ENCODE measurements around the gene VWA5A.
"Not testable (repeated sequence)": the region's sequence is repeated elsewhere in the genome, so short reads cannot be mapped to it uniquely, and the experiment has no call there.

VWA5A gene

GRCh38 chr11:124150684-124151083, 35.4 kb downstream of the VWA5A start:
- DNase-seq (ENCODE audit: low spot score) = no peak
- TF ChIP-seq, protein P1, sequence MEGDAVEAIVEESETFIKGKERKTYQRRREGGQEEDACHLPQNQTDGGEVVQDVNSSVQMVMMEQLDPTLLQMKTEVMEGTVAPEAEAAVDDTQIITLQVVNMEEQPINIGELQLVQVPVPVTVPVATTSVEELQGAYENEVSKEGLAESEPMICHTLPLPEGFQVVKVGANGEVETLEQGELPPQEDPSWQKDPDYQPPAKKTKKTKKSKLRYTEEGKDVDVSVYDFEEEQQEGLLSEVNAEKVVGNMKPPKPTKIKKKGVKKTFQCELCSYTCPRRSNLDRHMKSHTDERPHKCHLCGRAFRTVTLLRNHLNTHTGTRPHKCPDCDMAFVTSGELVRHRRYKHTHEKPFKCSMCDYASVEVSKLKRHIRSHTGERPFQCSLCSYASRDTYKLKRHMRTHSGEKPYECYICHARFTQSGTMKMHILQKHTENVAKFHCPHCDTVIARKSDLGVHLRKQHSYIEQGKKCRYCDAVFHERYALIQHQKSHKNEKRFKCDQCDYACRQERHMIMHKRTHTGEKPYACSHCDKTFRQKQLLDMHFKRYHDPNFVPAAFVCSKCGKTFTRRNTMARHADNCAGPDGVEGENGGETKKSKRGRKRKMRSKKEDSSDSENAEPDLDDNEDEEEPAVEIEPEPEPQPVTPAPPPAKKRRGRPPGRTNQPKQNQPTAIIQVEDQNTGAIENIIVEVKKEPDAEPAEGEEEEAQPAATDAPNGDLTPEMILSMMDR (IDR thresholded peaks at IDR 0.05; ENCODE audit: extremely low read depth, missing control alignments) = no peak

DNA sequence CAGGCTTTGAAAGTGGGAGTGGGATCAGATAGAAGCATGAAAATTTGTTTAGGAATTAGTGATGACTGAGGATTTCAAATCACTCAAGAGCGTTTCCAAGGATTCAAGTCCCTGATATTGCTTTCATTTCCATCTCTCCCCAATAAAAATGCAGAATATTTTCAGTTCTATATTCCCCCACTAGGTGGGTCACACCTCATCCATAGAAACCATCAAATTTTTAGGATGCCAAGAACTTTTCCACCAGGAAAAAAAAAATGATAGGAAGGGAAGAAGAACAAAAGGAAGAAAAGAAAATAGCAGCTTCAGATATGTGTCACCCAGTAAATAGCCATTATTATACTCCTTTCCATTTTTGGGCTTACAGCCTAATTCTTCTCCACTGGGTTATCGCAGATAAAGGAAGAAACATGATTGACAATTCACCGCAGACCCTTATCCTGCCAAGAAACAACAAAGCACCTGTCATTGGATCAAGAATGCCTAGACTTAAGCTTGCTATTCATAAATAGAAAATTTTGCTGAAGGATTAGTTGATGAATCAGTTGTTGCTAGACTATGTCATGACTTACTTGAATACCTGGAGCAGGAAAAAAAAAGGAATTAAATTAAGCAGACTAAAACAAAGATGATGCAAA, 37.6 kb downstream of the VWA5A start:
- TF ChIP-seq, protein P1 (IDR thresholded peaks at IDR 0.05; ENCODE audit: extremely low read depth, missing control alignments) = no peak
- no peak for DNase-seq (ENCODE audit: low spot score)

GRCh38 chr11:124153821-124154220, 38.6 kb downstream of the VWA5A start:
- TF ChIP-seq, protein P1 (IDR thresholded peaks at IDR 0.05; ENCODE audit: extremely low read depth, missing control alignments) = no peak
- no peak for DNase-seq (ENCODE audit: low spot score)

DNA sequence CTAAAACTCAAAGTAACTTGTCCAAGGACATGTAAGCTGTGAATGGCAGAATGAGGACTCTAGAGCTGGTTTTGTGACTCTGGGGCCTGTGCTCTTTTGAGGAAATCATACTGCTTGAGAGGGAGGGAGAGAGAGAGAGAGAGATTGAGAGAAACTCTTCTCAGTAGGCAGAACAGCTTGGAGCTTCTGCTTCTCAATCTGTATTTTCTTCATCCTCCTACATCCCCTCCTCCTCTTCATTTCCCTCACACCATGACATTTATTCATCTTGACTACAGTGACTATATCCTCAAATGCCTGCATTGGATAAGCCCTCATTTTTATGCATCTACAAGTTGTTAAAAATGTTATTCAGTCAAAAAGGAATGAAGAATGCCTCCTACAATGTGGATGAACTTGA, 44.2 kb downstream of the VWA5A start:
- DNase-seq (ENCODE audit: low spot score) = no peak
- TF ChIP-seq, protein P1 (IDR thresholded peaks at IDR 0.05; ENCODE audit: extremely low read depth, missing control alignments) = no peak

GRCh38 chr11:124160986-124161385, 45.7 kb downstream of the VWA5A start:
- TF ChIP-seq, protein P1 (IDR thresholded peaks at IDR 0.05; ENCODE audit: extremely low read depth, missing control alignments) = no peak
- DNase-seq (ENCODE audit: low spot score) = no peak

DNA sequence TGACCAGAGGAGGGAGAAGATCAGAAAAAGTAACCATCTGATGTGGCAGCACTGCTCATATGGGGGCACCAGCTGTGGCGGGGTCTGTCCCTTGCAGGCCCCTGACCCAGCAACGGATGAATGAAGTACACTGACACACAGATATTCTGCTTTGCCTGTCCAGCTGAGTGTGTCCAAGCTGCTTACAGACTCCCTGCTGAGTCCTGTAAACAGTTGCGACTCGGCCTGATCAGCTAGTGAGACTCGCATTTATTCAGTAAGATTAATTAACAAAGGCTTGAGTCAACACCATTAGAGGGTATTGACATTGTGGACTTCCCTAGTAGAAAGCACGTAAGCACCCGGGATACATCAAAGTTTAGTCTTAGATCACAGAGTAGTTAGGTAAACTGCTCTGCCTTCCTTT, 52.6 kb downstream of the VWA5A start:
- TF ChIP-seq, protein P1 (IDR thresholded peaks at IDR 0.05; ENCODE audit: extremely low read depth, missing control alignments) = no peak
- no peak for DNase-seq (ENCODE audit: low spot score)

DNA sequence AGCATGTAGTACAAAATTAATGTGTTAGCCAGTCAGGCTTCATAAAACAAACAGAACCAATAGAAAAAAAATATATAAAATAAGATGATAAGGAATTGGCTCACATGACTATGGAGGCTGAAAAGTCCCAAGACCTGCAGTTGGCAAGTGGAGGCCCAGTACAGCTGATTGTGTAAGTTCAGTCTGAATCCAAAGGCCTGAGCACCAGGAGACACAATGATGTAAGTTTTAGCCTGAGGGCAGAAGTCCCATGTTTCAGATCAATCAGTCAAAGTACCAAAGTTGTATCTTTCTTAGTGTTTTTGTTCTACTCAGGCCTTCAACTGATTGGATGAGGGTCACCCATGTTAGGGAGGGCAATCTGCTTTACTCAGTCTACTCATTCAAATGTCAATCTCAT, 53.5 kb downstream of the VWA5A start:
- TF ChIP-seq, protein P1 (IDR thresholded peaks at IDR 0.05; ENCODE audit: extremely low read depth, missing control alignments) = no peak
- DNase-seq (ENCODE audit: low spot score) = no peak

DNA sequence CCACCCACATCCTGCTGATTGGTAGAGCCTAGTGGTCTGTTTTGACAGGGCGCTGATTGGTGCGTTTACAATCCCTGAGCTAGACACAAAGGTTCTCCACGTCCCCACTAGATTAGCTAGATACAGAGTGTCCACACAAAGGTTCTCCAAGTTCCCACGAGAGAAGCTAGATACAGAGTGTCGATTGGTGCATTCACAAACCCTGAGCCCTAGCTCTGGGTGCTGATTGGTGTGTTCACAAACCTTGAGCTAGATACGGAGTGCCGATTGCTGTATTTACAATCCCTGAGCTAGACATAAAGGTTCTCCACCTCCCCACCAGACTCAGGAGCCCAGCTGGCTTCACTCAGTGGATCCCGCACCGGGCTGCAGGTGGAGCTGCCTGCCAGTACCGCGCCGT, 55.1 kb downstream of the VWA5A start:
- DNase-seq (ENCODE audit: low spot score) = not testable (repeated sequence)

All from GM20000 (cell line).